DMS153 treated with DMSO at 0.1 percent for 48 hours (cell line): ENCODE results near the gene GRIK4.

Source experiments
- DNase-seq: peaks from one replicate; lab custom pipeline; 2025; ENCODE audit not compliant: unreplicated experiment; lab: John Stamatoyannopoulos, UW

GRIK4 gene

GRCh38 chr11:120931057-120931779, 419.7 kb downstream of the GRIK4 start:
- no peak for DNase-seq

- DNase-seq: no peak
Measured at GRCh38 chr11:120932305-120932915, 420.9 kb downstream of the GRIK4 start.

DNA sequence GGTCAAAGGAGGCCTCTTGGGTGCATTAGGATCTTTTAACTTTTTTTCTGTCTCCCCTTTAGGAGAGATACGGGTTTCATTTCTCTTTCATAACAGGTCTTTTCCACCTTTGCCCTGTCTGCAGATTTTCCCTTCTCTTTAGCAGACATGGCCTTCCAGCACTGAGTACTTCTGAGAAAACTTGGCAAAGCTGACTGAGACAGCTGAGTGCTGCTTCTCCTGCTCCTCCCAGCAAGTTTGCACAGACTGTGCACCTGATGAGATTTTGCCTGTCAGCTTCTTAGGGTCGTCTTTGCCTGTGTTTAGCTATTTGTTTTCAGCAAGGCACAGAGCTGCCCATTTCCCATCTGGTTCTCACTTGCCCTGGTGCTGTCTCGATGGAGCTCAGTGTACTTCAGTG, 424.8 kb downstream of the GRIK4 start:
- no peak for DNase-seq

DNA sequence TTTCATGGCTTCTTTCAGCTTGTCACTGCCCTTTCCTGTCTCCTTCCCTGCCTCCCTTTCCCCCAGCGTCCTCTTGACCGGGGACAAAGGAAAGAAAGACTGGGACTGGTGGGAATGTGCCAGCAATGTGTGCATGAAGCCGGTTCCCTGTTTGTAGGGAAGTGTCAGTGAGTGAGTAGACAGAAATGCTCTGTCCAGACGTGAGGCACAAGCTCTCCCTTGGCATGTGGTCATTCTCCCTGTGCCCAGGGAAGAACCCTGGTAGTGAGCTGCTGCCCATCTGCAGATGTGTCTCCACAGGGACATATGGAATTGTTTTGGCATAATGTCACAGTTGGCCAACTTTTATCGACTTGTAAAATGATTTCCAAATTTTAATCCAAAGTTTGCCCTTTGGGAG, 426.0 kb downstream of the GRIK4 start:
- no peak for DNase-seq

- no peak for DNase-seq
Measured at GRCh38 chr11:120938260-120938659, 426.7 kb downstream of the GRIK4 start.

- DNase-seq: no peak
Measured at GRCh38 chr11:120940160-120940848, 428.8 kb downstream of the GRIK4 start.

DNA sequence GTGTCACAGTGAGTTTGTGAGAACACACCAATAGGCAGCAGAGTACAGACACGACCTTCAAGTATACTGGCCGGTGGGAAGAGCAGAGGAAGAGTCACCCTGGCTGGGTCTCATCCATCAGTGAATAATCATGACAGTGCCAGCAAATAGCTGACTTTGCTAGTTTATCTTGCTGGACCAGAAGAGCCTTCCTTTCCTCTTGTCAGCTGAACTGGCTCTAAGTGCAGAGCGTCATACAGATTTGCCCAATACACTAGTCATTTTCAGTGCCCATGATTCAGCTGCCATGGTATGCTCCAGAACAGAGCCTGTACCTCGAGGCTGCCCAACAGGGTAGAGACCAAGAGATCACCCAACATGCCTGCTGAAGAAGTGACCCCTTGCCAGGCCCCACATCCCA, 429.5 kb downstream of the GRIK4 start:
- no peak for DNase-seq

GRCh38 chr11:120942701-120943100, 431.2 kb downstream of the GRIK4 start:
- no peak for DNase-seq

- no peak for DNase-seq
Measured at GRCh38 chr11:120945042-120945441, 433.5 kb downstream of the GRIK4 start.

- no peak for DNase-seq
Measured at GRCh38 chr11:120950880-120951279, 439.3 kb downstream of the GRIK4 start.

DNA sequence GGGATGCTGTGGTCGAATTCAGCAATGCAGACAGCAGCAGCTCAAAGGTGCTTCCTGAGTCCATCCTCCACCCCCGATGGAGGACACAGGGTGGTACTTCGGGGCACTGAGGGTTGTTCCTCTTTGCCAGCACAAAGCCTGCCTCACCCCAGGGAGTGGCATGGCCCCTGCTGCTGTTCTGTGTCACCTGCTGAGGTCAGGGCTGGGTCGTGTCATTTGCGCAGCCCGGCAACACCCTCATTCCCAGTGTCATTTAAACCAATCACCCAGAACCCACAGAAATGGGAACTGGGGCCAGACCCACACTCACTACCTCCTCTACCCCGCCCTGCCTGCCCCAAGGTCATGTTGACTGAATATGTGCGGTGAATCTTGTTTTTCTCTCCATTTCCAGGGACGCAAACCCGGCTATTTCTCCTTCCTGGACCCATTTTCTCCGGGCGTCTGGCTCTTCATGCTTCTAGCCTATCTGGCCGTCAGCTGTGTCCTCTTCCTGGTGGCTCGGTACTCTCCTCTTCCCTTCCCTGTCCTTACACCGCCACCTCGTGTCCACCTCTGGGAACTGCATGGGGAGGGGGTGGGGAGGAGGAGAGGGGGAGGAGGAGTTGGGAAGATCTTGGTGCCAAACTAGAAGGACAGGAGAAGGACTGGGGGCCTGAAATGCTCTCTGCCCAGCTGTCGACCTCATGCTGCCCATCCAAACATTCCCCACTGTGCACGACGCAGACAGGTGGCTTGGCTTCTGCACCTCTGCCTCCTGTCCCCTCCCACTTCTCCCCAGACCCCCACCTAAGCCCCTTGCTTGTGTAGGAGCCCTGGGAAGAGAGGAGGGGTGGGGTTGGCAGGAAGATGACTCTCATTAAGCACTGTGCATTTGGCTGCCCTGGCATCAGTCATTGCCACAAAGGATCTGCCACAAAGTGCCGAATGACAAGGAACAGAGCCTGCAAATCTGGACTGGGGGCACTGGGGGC, 441.2 kb downstream of the GRIK4 start:
- DNase-seq: peak; percentile 17

GRCh38 chr11:120954381-120954780, 442.8 kb downstream of the GRIK4 start:
- DNase-seq: no peak

DNA sequence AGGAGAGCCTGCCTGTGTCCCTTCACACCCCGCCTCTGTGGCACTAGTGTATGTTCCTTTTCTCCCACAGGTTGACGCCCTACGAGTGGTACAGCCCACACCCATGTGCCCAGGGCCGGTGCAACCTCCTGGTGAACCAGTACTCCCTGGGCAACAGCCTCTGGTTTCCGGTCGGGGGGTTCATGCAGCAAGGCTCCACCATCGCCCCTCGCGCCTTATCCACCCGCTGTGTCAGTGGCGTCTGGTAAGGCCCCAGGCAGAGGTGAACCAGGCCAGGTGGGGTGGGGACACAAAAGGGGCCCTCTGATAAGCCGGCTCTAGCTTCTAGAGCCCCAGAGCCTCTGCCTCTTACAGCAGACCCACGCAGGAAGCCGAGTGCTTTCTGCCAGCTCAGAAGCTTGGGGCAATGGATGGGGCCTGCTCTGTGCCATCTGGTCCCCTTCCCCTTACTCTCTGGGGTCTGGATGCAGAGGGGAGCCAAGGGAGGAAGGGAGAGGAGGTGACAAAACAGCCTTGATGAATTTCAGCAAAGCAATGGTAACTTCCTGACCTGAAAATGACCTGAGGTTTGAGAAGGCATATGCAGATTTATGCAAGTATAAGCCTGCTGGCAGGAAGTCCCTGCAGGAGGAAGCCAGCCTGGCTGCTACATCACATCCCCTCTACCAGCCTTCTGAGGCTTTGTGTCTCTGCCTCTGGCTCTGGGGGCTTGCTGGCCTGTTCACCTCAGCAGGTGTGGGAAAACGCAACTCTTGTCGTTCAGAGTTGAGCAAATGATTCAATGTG, 445.4 kb downstream of the GRIK4 start:
- DNase-seq: no peak

GRCh38 chr11:120958185-120958584, 446.6 kb downstream of the GRIK4 start:
- no peak for DNase-seq

DNA sequence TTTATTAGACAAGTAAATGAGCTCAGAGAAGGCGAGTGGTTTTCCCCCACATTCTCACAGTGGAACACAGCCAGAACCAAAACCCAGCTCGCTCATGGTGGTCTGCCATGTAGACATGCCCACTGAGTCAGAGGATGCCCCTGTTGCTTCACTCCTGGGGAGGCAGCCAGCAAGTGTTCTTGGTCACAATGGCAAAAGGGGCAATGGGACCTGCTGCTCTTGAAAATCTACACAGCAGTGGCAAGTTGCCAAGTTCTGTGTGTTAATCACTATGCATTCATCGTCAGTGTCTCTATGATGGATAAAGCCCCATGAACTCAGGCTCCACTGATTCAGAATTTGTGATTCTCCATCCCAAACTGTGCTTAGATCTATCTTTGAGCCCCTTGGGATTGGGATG, 447.6 kb downstream of the GRIK4 start:
- DNase-seq: no peak

- no peak for DNase-seq
Measured at GRCh38 chr11:120964857-120965256, 453.3 kb downstream of the GRIK4 start.

GRCh38 chr11:120966840-120967239, 455.3 kb downstream of the GRIK4 start:
- no peak for DNase-seq

GRCh38 chr11:120969993-120970392, 458.4 kb downstream of the GRIK4 start:
- no peak for DNase-seq

GRCh38 chr11:120971825-120972224, 460.3 kb downstream of the GRIK4 start:
- DNase-seq: no peak

- no peak for DNase-seq
Measured at GRCh38 chr11:120972621-120973020, 461.1 kb downstream of the GRIK4 start.
